ENCODE measurements around the gene SLC10A7.

SLC10A7 gene

GRCh38 chr4:146282657-146283056, 239.1 kb downstream of the SLC10A7 start:
- no peak overlapping the region for H3K9ac ChIP-seq (ENCODE audit: low read length in 5 of 5)
- no peaks in the 10 kb centered on the region for H3K9me3 ChIP-seq (ENCODE audit: control insufficient read depth in 5 of 5, low read length in 5 of 5)
- H3K36me3 ChIP-seq (ENCODE audit: control insufficient read depth in 5 of 5, insufficient read depth in 5 of 5, low read length in 5 of 5) = peaks cover 0 to 9% (median 6%) of the 10 kb centered on the region in 5 donors
- H3K27ac ChIP-seq (ENCODE audit: low read depth, low read length) = no peak overlapping the region
- no peaks in the 10 kb centered on the region for H3K27me3 ChIP-seq (ENCODE audit: control insufficient read depth in 5 of 5, insufficient read depth in 4 of 5, low read length in 5 of 5)
- H3K4me1 ChIP-seq (ENCODE audit: control insufficient read depth in 5 of 5, insufficient read depth in 5 of 5, low read length in 5 of 5) = peaks cover 0 to 31% (median 4%) of the 10 kb centered on the region in 5 donors
- no peak overlapping the region for H3K4me3 ChIP-seq (ENCODE audit: low read depth in 1 of 5, low read length in 5 of 5)

DNA sequence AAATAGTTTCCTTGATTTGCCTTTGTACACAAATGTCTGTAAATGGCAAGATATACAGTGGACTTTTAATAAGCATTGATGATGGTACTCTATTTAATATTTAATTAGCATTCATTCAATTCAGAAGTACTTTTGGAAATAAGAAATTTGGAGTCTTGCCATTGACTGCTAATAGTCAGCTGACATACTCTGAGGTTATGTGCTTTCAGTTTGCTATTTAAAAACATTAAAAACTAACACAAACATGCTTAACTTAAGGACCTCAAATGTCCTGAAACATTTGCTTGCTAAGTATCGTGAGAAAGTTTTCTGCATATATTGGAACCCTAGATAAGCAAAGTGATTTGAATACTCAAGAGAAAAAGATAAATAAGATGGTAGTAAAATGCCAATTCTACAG, 242.8 kb downstream of the SLC10A7 start:
- peaks cover 0 to 22% (median 2%) of the 10 kb centered on the region in 5 donors for H3K4me1 ChIP-seq (ENCODE audit: control insufficient read depth in 5 of 5, insufficient read depth in 5 of 5, low read length in 5 of 5)
- peaks cover 0 to 8% (median 0%) of the 10 kb centered on the region in 5 donors for H3K36me3 ChIP-seq (ENCODE audit: control insufficient read depth in 5 of 5, insufficient read depth in 5 of 5, low read length in 5 of 5)
- H3K9me3 ChIP-seq (ENCODE audit: control insufficient read depth in 5 of 5, low read length in 5 of 5) = no peaks in the 10 kb centered on the region
- no peaks in the 10 kb centered on the region for H3K27me3 ChIP-seq (ENCODE audit: control insufficient read depth in 5 of 5, insufficient read depth in 4 of 5, low read length in 5 of 5)
- no peak overlapping the region for H3K9ac ChIP-seq (ENCODE audit: low read length in 5 of 5)
- H3K4me3 ChIP-seq (ENCODE audit: low read depth in 1 of 5, low read length in 5 of 5) = no peak overlapping the region
- H3K27ac ChIP-seq (ENCODE audit: low read depth, low read length) = no peak overlapping the region

DNA sequence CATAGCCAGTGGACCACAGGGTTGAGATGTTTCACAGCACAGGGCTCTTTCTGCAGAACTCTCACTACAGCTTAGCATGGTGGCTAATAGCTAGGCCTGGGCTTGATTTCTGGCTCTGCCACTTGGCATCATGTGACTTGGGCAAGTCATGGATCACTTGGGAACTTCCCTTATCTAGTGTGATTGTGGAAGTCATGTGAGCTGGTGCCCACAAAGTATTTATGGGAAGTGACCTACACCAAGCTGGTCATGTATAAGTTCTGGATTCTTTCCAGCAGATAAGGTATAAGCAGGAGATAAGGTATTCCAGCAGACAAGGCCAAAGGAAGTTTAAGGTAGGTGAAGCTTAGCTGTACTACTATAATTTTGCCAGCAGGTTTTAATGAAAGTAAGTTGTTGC, 246.4 kb downstream of the SLC10A7 start:
- Histone ChIP-seq H3K9me3 (ENCODE audit: control insufficient read depth in 5 of 5, low read length in 5 of 5) (no peaks in the 10 kb centered on the region), H3K9ac (ENCODE audit: low read length in 5 of 5) (no peak overlapping the region), H3K27me3 (ENCODE audit: control insufficient read depth in 5 of 5, insufficient read depth in 4 of 5, low read length in 5 of 5) (no peaks in the 10 kb centered on the region), H3K27ac (ENCODE audit: low read depth, low read length) (no peak overlapping the region), H3K4me3 (ENCODE audit: low read depth in 1 of 5, low read length in 5 of 5) (no peak overlapping the region), H3K36me3 (ENCODE audit: control insufficient read depth in 5 of 5, insufficient read depth in 5 of 5, low read length in 5 of 5) (no peaks in the 10 kb centered on the region), H3K4me1 (ENCODE audit: control insufficient read depth in 5 of 5, insufficient read depth in 5 of 5, low read length in 5 of 5) (peaks cover 0 to 7% (median 0%) of the 10 kb centered on the region in 5 donors)

- Histone ChIP-seq H3K9ac (ENCODE audit: low read length in 5 of 5) (no peak overlapping the region), H3K27ac (ENCODE audit: low read depth, low read length) (no peak overlapping the region), H3K4me3 (ENCODE audit: low read depth in 1 of 5, low read length in 5 of 5) (no peak overlapping the region), H3K27me3 (ENCODE audit: control insufficient read depth in 5 of 5, insufficient read depth in 4 of 5, low read length in 5 of 5) (no peaks in the 10 kb centered on the region), H3K9me3 (ENCODE audit: control insufficient read depth in 5 of 5, low read length in 5 of 5) (no peaks in the 10 kb centered on the region), H3K36me3 (ENCODE audit: control insufficient read depth in 5 of 5, insufficient read depth in 5 of 5, low read length in 5 of 5) (no peaks in the 10 kb centered on the region), H3K4me1 (ENCODE audit: control insufficient read depth in 5 of 5, insufficient read depth in 5 of 5, low read length in 5 of 5) (peaks cover 0 to 7% (median 0%) of the 10 kb centered on the region in 5 donors)
Observed at GRCh38 chr4:146274774-146275173, 247.0 kb downstream of the SLC10A7 start.

GRCh38 chr4:146273204-146273901, 248.4 kb downstream of the SLC10A7 start:
- Histone ChIP-seq H3K27ac (ENCODE audit: low read depth, low read length) (no peak overlapping the region), H3K4me3 (ENCODE audit: low read depth in 1 of 5, low read length in 5 of 5) (no peak overlapping the region), H3K4me1 (ENCODE audit: control insufficient read depth in 5 of 5, insufficient read depth in 5 of 5, low read length in 5 of 5) (peaks cover 0 to 6% (median under 1%) of the 10 kb centered on the region in 5 donors), H3K27me3 (ENCODE audit: control insufficient read depth in 5 of 5, insufficient read depth in 4 of 5, low read length in 5 of 5) (no peaks in the 10 kb centered on the region), H3K9ac (ENCODE audit: low read length in 5 of 5) (no peak overlapping the region), H3K36me3 (ENCODE audit: control insufficient read depth in 5 of 5, insufficient read depth in 5 of 5, low read length in 5 of 5) (no peaks in the 10 kb centered on the region), H3K9me3 (ENCODE audit: control insufficient read depth in 5 of 5, low read length in 5 of 5) (no peaks in the 10 kb centered on the region)

DNA sequence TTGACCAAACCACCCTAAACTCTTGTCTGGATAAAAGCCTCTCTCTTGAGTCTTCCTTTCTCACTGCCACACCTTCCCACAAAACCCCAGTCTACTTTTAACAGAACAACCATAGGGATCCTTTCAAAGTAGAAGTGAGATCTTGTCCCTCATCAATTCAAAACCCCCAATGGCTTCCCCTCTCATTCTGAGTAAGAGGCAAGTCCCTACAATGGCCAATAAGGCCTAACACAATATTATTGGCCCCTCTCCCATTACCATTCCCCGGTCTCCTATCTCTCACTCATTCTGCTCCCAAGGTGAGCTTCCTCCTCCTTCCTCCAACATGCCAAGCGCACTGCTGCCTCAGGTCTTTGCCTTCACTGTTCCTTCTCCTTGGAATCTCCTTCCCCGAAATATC, 250.3 kb downstream of the SLC10A7 start:
- no peaks in the 10 kb centered on the region for H3K9me3 ChIP-seq (ENCODE audit: control insufficient read depth in 5 of 5, low read length in 5 of 5)
- no peak overlapping the region for H3K9ac ChIP-seq (ENCODE audit: low read length in 5 of 5)
- no peak overlapping the region for H3K4me3 ChIP-seq (ENCODE audit: low read depth in 1 of 5, low read length in 5 of 5)
- H3K4me1 ChIP-seq (ENCODE audit: control insufficient read depth in 5 of 5, insufficient read depth in 5 of 5, low read length in 5 of 5) = peaks cover 0 to 17% (median 15%) of the 10 kb centered on the region in 5 donors
- H3K27ac ChIP-seq (ENCODE audit: low read depth, low read length) = no peak overlapping the region
- H3K36me3 ChIP-seq (ENCODE audit: control insufficient read depth in 5 of 5, insufficient read depth in 5 of 5, low read length in 5 of 5) = no peaks in the 10 kb centered on the region
- no peaks in the 10 kb centered on the region for H3K27me3 ChIP-seq (ENCODE audit: control insufficient read depth in 5 of 5, insufficient read depth in 4 of 5, low read length in 5 of 5)

DNA sequence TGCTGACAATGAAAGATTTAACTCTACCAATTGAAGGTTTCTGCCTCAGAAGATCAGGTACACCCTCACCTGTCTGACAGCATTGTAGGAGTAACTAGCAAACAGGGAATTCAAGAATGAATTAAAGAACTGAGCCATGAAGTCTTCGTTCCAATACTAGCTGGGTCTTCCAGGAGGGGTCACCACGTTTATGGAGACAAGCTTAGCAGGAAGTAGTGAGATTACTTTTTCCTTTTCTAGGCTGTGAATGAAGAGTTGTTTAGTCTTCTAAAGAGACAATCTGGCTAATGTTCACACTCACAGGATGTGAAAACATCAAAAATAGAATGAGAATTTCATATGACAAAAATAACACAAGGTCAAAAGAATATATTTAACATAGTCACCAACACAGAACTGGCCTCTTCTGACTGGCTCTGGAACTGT, 252.5 kb downstream of the SLC10A7 start:
- Histone ChIP-seq H3K4me3 (ENCODE audit: low read depth in 1 of 5, low read length in 5 of 5) (no peak overlapping the region), H3K27me3 (ENCODE audit: control insufficient read depth in 5 of 5, insufficient read depth in 4 of 5, low read length in 5 of 5) (no peaks in the 10 kb centered on the region), H3K27ac (ENCODE audit: low read depth, low read length) (no peak overlapping the region), H3K9me3 (ENCODE audit: control insufficient read depth in 5 of 5, low read length in 5 of 5) (no peaks in the 10 kb centered on the region), H3K4me1 (ENCODE audit: control insufficient read depth in 5 of 5, insufficient read depth in 5 of 5, low read length in 5 of 5) (peaks cover 0 to 16% (median 13%) of the 10 kb centered on the region in 5 donors), H3K9ac (ENCODE audit: low read length in 5 of 5) (no peak overlapping the region), H3K36me3 (ENCODE audit: control insufficient read depth in 5 of 5, insufficient read depth in 5 of 5, low read length in 5 of 5) (no peaks in the 10 kb centered on the region)

DNA sequence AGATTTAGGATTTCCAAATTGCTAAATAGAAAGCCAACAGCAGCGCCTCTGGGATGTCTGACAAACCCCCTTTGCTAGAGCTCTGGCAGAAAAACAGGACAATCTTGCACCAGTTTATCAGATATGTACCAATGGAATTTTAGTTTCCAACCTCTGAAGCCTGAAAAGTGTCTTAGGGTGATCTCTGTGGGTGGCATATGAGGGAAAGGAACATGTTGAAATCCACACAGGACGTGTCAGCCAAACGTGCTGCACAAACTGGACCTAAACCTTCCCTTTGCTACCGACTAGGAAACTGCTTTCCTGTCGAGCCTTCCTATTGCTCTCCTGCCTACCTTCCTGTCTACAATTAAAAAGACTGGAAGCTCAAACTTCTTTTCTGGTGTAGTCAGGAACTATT, 253.9 kb downstream of the SLC10A7 start:
- Histone ChIP-seq H3K9me3 (ENCODE audit: control insufficient read depth in 5 of 5, low read length in 5 of 5) (no peaks in the 10 kb centered on the region), H3K36me3 (ENCODE audit: control insufficient read depth in 5 of 5, insufficient read depth in 5 of 5, low read length in 5 of 5) (peaks cover 0 to under 1% (median 0%) of the 10 kb centered on the region in 5 donors), H3K4me1 (ENCODE audit: control insufficient read depth in 5 of 5, insufficient read depth in 5 of 5, low read length in 5 of 5) (peaks cover 0 to 16% (median 13%) of the 10 kb centered on the region in 5 donors), H3K27ac (ENCODE audit: low read depth, low read length) (no peak overlapping the region), H3K9ac (ENCODE audit: low read length in 5 of 5) (no peak overlapping the region), H3K27me3 (ENCODE audit: control insufficient read depth in 5 of 5, insufficient read depth in 4 of 5, low read length in 5 of 5) (no peaks in the 10 kb centered on the region), H3K4me3 (ENCODE audit: low read depth in 1 of 5, low read length in 5 of 5) (no peak overlapping the region)

- Histone ChIP-seq H3K4me1 (ENCODE audit: control insufficient read depth in 5 of 5, insufficient read depth in 5 of 5, low read length in 5 of 5) (peaks cover 0 to 16% (median 13%) of the 10 kb centered on the region in 5 donors), H3K27ac (ENCODE audit: low read depth, low read length) (no peak overlapping the region)
Observed at GRCh38 chr4:146265950-146266490, 255.7 kb downstream of the SLC10A7 start.

DNA sequence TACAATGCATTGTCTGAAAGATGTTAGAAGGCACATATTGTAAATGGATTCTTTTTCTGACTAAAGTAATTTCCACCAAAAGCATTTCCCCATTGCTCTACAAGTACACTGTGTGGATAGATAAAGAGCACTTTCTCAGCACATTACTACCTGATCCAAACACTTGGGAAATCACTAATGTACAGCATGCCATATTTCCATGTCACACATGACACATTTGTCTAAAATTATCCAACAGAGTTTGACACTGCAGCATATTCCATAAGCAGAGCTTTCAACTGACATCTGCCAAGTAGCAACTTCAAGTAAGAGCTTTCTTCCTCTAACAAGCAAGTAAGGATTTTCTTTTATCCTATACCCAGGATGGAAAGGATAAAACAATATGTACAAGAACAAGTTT, 257.9 kb downstream of the SLC10A7 start:
- no peak overlapping the region for H3K9ac ChIP-seq (ENCODE audit: low read length in 5 of 5)
- no peak overlapping the region for H3K27ac ChIP-seq (ENCODE audit: low read depth, low read length)
- peaks cover 0 to 16% (median 13%) of the 10 kb centered on the region in 5 donors for H3K4me1 ChIP-seq (ENCODE audit: control insufficient read depth in 5 of 5, insufficient read depth in 5 of 5, low read length in 5 of 5)
- no peaks in the 10 kb centered on the region for H3K9me3 ChIP-seq (ENCODE audit: control insufficient read depth in 5 of 5, low read length in 5 of 5)
- H3K4me3 ChIP-seq (ENCODE audit: low read depth in 1 of 5, low read length in 5 of 5) = no peak overlapping the region
- H3K36me3 ChIP-seq (ENCODE audit: control insufficient read depth in 5 of 5, insufficient read depth in 5 of 5, low read length in 5 of 5) = peaks cover 0 to 3% (median 0%) of the 10 kb centered on the region in 5 donors
- no peaks in the 10 kb centered on the region for H3K27me3 ChIP-seq (ENCODE audit: control insufficient read depth in 5 of 5, insufficient read depth in 4 of 5, low read length in 5 of 5)

More at GRCh38 chr4:146265950-146266490, 255.7 kb downstream of the SLC10A7 start:
- Histone ChIP-seq H3K9me3 (ENCODE audit: control insufficient read depth in 5 of 5, low read length in 5 of 5) (no peaks in the 10 kb centered on the region), H3K9ac (ENCODE audit: low read length in 5 of 5) (no peak overlapping the region), H3K36me3 (ENCODE audit: control insufficient read depth in 5 of 5, insufficient read depth in 5 of 5, low read length in 5 of 5) (peaks cover 0 to 3% (median 0%) of the 10 kb centered on the region in 5 donors), H3K27me3 (ENCODE audit: control insufficient read depth in 5 of 5, insufficient read depth in 4 of 5, low read length in 5 of 5) (no peaks in the 10 kb centered on the region), H3K4me3 (ENCODE audit: low read depth in 1 of 5, low read length in 5 of 5) (no peak overlapping the region)

All from subcutaneous abdominal adipose tissue (tissue), 5 donors.